Posterior cingulate gyrus (tissue), 11 donors: ENCODE measurements around the gene RET.
"Not testable (repeated sequence)": the region's sequence is repeated elsewhere in the genome, so short reads cannot be mapped to it uniquely, and the experiment has no call there.

Experiments used
- DNase-seq, 10 donors: peaks; one replicate each; pipeline versions ENCODE4 v3.0.0 to v3.0.0-alpha.2; 2020 to 2021; ENCODE audit warnings: mixed read lengths in 3 of 10
- intact Hi-C: fragments of 100-400 bp; cut with DNase I; formaldehyde crosslinking; loops from one replicate; pipeline ENCODE4 v1.15.1; 2023

RET gene

GRCh38 chr10:43074827-43075611, 1.9 kb upstream of the RET start:
- intact Hi-C loops = no loop called here
- DNase-seq = peak in 2 of 10 donors; percentile 57 to 63

GRCh38 chr10:43075612-43076003, 1.3 kb upstream of the RET start:
- intact Hi-C loops = no loop called here
- DNase-seq = peak in 1 of 10 donors; percentile 69

- peak in 2 of 10 donors; percentile 21 to 86 for DNase-seq
- intact Hi-C loops = no loop called here
Measured at GRCh38 chr10:43076311-43076875, 476 bp upstream of the RET start.

- DNase-seq = peak in 1 of 10 donors; percentile 5
- intact Hi-C loops = no loop called here
Measured at GRCh38 chr10:43077421-43078171, 727 bp downstream of the RET start.

- no peak for DNase-seq
- intact Hi-C loops = no loop called here
Measured at GRCh38 chr10:43078175-43078985, 1.5 kb downstream of the RET start.

GRCh38 chr10:43078986-43079273, 2.1 kb downstream of the RET start:
- peak in 3 of 10 donors; percentile 15 to 81 (median 36) for DNase-seq
- intact Hi-C loops = no loop called here

- DNase-seq = no peak
- intact Hi-C loops = no loop called here
Measured at GRCh38 chr10:43079856-43080255, 3.0 kb downstream of the RET start.

- intact Hi-C loops = no loop called here
- DNase-seq = no peak
Measured at GRCh38 chr10:43082087-43082486, 5.2 kb downstream of the RET start.

GRCh38 chr10:43082746-43083145, 5.9 kb downstream of the RET start:
- intact Hi-C loops = no loop called here

GRCh38 chr10:43083764-43084163, 6.9 kb downstream of the RET start:
- no peak for DNase-seq
- intact Hi-C loops = no loop called here

More at GRCh38 chr10:43082746-43083145, 5.9 kb downstream of the RET start:
- no peak for DNase-seq

- intact Hi-C loops = no loop called here
- DNase-seq = no peak
Measured at GRCh38 chr10:43084812-43085211, 7.9 kb downstream of the RET start.

GRCh38 chr10:43086321-43086942, 9.6 kb downstream of the RET start:
- intact Hi-C loops = no loop called here
- DNase-seq = peak in 1 of 10 donors; percentile 78

GRCh38 chr10:43089519-43089918, 12.7 kb downstream of the RET start:
- intact Hi-C loops = no loop called here
- peak in 1 of 10 donors; percentile 73 for DNase-seq

GRCh38 chr10:43090188-43090587, 13.3 kb downstream of the RET start:
- intact Hi-C loops = no loop called here
- no peak for DNase-seq

GRCh38 chr10:43090664-43091063, 13.8 kb downstream of the RET start:
- peak in 1 of 10 donors; percentile 80 for DNase-seq
- intact Hi-C loops = no loop called here

GRCh38 chr10:43091846-43092245, 15.0 kb downstream of the RET start:
- intact Hi-C loops = no loop called here
- DNase-seq = no peak

- intact Hi-C loops = no loop called here
- DNase-seq = peak in 5 of 10 donors; percentile 25 to 91 (median 59)
Measured at GRCh38 chr10:43093423-43094076, 16.7 kb downstream of the RET start.

- intact Hi-C loops = no loop called here
- no peak for DNase-seq
Measured at GRCh38 chr10:43094085-43094484, 17.2 kb downstream of the RET start.

GRCh38 chr10:43099339-43099738, 22.5 kb downstream of the RET start:
- intact Hi-C loops = not testable (repeated sequence)

GRCh38 chr10:43099928-43100327, 23.1 kb downstream of the RET start:
- intact Hi-C loops = no loop called here
- DNase-seq = no peak

More at GRCh38 chr10:43099339-43099738, 22.5 kb downstream of the RET start:
- not testable (repeated sequence) for DNase-seq
